Superior temporal gyrus (tissue), 1 donor: ENCODE results near the gene SLC43A1.
A peak's percentile ranks its signal among the peaks of the same experiment; 100 is the strongest.

ENCODE experiments used
- DNase-seq: peaks from one replicate; pipeline ENCODE4 v3.0.0-alpha.2; 2016; ENCODE audit errors: extremely low spot score

The SLC43A1 gene

DNA sequence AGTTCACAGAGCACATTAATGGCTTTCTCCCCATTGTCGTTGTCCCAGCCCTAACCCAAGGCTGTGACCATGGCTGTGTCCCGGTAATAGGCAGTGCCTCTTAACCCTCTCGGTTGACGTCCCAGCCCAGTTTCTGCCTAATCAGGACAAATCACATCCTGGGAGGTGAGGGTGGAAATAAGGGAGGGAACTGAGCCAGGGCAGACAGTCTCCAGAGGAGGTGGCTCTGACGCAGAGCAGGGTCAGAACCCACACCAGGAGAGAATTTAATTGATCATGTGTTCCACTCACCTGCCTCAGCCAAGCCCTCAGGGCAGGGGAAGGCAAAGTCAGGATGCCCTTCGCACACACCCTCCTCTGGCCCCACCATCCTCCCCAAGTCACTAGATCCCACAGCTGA, 17.0 kb downstream of the SLC43A1 start:
- DNase-seq = no peak

DNA sequence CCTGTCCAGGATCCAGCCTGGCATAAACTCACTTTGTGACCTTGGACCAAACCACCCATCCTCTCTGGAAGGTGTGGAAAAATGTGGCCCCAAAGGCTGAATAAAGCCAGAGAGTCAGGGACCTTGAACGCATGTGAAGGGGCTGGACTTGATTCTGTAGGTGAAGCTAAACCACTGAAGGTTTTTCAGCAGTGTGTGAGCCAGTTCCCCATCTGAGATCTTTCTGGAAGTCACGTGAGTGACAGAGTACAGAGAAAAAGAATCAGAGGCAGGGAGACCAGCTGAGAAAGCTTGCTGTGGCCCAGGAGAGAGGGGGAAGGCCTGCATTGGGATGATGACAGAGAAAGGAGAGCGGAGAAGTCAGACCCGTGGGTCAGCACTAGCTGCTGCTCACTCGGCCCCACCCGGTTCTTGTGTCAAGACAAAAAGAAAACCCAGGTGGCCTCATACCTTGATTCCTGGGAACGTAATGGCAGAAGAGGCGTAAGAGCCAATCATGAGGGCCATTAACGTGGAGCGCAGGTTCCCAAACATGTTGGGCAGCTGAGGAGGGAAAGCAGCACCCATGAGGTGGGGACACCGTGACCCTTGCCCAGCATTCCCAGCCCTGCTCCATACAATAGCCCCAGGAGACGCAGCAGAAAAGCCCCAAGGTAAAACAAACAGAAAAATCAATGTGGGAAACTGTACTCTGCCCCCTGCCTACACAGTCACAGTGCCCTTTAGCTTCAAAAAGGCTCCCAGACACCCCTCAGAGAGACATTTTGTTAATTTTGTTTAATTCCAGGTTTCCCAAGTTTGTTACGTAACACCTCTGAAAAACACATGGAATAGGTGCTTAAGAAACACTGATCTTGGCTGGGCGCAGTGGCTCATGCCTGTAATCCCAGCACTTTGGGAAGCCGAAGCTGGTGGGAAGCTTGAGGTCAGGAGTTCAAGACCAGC, 17.9 kb downstream of the SLC43A1 start:
- no peak for DNase-seq

DNA sequence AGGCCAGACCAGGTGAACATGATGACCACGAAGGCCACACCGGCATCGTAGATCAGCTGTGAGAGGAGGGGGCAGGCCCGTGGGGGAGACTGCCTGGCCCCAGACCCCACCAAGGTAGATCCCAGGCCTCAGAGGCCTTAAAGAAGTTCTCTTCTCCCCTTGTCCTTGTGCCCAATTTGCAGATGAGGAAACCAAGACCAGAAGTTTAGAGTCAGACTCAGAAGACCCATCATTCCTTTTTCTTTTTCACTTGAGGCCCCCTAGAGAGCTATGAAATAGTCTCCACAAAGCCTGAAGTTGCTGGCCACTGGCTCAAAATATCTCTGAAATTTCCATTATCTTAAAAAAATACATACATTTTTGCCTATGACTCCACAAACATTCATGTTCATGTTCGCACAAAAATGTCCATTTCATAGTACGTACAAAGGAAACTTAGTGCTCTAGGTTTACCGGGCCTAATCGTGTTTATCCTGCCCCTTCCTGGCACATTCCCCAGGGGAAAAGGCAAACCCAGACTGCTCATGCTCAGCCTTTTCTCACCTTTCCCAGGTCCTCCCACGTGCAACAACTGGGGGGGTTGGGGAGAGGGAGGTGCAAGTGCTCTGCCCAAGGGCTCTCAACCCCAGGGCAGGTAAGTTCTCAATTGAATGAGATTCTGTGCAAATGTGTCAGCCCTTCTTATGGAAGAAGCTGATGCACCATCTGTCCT, 19.2 kb downstream of the SLC43A1 start:
- DNase-seq = no peak

DNA sequence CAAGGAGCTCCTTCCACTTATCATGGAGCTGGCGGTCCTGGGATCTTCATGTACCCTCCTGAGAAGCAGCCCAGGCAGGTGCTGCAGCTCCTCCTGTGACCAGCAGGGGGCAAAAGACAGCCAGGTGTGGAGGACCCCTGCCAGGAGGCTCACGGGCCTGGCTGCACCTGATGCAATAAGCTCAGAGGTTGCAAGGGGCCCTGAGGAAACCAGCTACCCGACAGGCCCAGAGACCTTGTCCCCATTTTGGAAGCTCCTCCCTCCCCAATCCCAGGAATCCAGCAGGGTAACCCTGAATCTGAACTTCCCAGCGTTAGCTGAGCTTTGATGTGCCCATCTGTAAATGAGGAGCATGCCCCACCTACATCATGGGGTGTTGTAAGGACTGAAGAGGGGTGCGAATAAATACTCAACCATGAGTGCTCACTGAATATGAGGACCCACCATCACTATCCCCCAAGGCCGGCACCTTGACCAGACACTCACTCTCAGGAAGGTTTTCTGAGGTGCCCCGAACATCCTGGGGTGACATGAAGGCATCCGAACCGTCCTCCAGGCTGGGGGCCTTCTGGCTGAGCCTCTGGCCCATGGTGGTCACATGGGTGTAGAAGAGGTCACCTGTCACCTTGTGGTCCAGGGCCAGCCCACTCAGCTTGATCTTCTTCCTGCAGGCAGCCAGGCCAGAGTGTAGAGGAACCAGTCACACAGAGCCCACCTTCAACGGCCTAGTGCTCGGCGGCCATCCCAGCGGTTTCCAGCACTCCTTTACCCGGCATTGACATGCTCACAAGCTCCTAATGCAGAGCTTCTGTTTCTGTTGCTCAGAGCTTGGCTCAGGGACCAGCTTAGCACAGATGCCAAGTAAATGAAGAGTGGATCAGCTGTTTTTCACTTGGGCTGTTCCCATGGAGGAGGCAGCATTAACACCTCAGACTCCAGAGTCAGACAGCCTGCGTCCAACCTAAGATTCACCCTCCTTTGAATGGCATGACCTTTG, 21.7 kb downstream of the SLC43A1 start:
- peak; percentile 46 for DNase-seq

DNA sequence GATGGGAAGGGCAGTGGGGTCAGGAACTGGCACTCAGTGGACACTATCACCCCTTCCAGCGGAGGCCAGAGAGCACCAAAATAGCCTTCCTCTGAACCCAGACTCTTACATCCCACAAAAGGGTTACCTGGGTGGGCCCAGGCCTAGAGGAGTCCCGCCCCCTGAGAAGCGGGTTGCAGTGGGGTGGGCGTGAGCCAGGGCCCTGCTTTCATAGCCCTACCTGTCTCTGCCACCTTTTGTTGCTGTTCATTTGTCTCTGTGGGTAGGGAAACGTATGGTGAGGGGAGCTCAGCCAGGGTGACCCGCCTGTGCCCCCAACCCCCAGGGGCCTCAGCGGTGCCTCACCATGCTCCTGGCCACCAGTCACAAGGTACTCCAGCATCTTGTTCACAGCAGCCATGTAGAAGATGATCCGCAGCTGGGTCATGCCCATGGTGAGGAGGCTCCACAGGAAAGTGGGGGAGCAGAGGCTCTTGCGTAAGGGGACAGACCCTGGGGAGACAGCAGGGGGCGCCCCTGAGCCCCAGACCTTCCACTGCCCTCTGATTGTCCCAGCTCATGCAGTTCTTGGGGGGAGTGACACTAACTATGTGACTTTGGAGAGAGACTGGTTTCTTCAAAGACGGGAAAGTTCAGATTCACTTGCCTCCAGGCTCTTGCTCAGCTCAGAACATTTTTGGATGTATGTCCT, 24.0 kb downstream of the SLC43A1 start:
- no peak for DNase-seq

DNA sequence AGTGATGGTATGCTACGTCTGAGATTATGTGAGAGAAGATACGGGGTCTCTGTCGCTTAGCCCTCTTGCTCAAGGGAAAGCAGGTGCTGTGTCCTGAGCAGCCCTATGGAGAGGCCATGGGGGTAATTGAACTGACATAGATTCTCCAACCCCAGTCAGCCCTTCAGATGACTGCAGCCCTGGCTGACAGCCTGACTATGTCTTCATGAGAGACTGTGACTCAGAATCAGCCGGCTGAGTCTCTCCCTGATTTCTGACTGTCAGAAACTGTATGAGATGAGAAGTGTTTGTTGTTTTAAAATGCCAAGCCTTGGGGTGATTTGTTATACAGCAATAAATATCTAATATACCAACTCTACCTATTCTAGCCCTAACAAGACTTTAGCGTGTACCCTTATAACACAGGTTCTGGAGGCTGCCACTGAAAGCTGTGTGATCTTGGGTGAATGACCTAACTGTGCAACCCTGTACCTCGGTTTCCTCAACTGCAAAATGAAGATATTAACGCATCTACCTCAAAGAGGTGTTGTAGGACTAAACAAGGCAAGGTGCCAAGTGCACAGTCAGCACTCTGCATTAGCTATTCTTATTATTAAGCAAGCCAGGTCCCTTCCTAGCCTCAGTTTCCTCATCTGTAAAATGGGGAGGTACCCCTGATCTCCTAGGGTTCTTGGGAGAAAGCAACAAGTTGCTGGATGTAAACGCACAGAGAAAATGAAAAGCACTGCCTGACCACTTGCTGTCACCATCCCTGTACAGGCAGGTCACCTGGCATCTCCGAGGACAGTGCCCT, 24.9 kb downstream of the SLC43A1 start:
- DNase-seq = no peak

DNA sequence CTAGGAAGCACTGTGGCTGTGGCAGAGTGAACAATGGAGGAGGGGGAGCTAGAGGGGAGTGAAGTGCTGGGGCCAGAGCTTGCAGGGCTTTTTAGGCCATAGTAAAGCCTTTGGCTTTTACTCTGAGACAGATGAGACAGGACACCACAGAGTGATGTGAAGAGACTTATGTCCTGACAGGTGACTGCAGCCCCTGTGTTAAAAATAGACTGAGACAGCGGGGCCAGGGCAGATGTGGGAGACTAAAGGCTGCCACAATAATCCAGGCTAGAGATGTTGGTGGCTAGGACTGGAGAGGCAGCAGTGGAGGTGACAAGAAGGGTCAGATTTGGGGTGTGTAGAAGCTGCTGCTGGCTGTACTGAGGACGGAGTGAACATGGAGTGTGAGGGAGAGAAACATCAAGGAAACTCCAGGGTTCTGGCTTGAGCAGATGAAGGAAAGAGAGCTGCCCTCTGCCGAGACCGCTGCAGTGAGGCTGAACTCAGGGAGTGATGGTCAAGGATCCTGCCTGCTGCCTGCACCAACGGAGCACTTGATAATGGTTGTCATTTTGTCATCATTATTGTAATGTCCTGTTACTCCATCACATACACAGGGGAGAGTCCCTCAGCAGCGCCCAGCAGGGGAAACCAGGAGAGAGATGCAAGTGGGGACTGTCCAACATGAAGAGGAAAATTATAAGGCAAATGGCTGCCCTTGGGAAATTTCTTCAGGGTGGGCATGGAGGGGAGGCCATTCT, 27.4 kb downstream of the SLC43A1 start:
- DNase-seq = no peak

DNA sequence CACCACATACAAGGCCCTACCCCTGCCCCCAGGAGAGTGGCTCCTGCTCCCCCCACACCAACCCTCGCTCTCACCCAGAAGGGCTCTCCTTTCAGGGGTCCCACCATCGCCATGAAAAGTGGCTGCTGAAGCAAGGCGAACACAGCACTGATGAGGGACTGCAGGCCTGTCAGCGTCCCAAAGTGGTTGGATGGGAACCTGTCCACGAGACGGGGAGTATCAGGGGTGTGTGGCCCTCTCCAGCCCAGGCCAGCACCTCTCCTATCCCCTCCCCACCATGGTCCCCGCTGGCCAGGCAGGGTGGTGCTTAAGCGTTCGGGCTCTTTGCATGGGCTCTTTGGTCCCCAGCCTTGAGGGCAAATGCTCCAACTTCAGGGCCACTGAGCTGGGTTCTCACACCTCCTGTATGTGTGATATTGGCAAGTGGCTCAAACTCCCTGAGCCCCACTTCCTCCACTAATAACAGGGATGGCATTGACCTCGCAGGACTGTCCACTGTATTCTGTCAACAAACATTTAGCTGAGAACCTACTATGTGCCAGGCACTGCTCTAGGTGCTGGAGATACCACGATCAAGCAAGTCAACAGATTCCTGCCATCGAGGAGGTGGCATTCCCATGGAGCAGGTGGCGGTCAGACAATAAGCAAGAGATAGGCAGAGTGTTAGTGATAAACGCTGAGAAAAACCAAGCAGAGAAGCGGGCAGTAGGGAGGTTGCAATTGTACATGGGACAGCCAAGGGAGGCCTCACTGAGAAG, 28.3 kb downstream of the SLC43A1 start:
- no peak for DNase-seq

DNA sequence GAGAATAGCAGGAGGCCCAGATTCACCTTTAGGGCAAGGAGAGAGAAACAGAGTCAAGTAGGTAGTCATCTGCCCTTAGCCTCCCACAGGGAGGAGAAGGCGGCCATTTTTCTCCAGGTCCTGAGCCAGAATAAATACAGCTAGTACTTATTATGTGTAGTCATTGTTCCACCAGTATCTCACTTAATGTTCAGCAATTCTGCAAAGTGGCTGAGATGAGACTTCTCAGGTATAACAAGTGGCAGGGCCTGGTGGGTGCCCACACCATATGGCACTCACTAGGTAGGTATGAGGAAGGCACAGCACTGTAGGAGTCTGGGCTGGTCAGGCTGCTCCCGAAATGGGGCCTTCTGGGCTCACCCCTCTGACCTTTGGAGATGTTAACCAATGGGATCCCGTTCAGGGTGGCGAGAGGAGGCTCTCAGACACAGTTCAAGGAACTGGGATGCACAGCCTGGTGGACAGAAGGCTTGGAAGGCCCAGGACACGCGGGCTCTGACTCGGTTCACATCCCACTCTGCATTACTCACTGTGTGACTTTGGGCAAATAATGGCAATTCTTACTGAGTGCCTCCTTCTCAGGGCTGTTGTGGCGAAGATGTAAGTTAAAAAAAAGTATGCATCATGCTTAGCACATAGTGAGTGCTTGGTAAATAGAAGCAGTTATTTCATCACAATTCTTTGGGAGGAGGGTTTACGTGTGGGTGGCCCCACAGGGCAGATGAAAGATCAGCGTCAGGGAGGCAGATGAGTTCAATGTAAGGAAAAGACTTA, 30.1 kb downstream of the SLC43A1 start:
- no peak for DNase-seq

DNA sequence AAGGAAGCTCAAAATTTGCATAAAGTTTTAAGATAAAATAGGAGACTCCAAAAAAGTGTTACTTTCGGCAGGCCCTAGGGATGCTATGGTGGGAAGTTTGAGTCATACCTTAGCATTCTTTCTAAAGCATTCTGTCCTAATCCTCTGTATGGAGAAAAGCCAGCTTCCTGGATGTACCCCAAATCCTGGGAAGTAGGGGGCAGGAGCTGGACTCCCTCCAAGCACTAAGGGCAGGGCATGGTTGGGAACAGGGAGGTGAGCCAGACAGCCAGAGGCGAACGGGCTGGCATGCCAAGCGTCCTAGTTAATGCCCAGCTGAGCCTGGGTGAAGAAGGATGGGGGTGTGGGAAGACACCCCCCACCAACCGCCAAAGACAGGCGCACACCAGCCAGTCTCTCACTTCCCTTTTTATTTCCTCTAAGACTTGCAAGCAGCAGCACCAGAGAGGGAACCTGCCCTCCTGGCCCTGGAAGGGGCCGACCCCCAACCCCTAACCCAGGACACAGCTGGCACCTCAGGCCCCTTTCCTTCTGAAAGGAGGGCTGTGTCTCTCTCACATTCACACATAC, 31.3 kb downstream of the SLC43A1 start:
- no peak for DNase-seq

DNA sequence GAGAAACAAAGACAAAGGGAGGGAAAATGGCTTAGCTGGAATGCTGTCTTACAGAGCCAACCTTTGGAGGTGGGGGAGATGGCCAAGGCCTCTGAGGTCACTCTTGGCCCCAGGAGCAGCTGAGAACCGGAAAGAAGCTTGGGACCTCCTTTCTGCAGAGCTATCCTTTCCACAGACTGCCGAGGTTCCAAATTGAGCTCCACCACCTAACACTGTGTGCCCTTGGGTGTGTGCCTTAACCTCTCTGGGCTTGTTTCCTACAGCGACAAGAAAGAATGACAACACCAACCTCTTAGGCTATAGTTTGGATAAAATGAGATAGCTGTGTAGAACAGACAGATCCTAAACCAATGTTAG, 32.0 kb downstream of the SLC43A1 start:
- no peak for DNase-seq

DNA sequence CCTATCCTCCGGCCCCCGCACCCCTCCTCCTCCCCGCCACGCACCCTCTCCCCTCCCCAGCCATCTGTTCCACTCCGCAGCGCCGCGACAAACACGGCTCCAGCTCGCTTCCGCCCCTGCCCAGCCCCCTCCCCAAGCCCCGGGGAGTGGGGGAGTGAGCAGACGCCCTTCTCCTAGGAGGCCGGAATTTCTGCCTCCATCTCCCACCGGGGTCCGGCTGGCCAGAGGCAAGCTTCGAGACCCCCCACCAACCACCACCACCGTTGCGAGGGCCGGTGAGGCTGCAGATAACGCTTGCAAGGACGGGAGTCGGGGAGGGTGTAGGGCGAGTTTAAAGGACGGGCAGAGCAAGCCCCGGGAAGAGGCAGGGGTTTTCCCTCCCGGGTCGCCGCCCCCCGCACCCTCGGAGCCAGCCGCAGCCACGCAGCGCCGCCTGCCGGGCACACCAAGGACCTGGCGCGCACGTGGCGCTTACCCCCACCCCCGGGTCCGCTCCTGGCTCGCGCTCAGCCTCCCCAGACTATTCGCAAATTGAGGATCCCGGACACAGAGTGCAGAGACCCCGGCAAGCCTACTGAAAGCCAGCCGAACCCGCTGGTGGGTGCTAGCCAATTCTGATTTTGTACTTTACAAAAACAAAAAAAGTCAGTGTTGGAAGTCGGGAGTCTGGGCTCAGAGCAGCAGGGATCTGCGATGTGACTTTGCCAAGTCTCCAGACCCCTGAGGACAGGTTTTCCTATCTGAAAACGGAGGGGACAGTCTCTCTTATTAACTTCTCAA, 32.5 kb downstream of the SLC43A1 start:
- DNase-seq = no peak

DNA sequence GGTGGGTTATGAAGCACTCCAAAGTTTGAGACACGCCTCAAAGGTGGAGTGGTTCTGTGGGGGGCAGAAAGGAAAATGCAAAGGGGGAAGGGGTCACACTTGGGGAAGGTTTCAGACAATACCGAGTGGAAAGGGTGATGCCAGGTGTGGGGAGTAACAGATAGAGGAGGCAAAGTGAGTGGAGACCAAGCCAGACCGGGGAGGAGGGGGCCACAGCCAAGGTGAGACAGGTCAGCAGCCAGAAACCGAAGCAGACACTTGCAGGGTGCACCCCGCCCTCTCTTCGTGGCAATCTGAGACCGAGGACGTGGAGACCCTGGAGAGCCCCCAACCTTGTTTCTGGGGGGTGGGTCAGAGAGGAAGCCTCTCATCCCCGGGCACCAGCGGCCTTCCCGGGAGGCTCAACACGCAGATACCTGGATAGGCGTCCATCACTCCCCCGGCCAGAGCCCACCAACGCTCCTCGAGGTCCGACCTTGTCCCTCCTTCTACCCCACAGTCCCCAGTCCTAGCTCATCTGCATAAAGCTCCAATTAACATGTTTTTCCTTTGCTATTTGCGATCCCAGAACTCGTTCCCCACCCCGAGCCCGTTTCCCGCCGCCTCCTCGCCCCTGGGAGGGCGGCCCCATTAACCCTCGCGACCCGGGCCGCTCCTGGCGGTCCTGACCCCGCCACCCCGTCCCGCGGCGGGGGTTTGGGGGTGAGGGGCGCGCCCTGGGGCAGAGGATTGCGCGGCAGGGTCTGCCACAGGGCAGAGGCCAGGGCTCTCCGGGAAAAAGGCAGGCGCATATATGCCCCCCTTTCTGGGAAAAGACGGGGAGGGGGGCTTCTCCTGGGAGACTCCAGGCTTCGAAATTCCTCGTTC, 33.4 kb downstream of the SLC43A1 start:
- no peak for DNase-seq

DNA sequence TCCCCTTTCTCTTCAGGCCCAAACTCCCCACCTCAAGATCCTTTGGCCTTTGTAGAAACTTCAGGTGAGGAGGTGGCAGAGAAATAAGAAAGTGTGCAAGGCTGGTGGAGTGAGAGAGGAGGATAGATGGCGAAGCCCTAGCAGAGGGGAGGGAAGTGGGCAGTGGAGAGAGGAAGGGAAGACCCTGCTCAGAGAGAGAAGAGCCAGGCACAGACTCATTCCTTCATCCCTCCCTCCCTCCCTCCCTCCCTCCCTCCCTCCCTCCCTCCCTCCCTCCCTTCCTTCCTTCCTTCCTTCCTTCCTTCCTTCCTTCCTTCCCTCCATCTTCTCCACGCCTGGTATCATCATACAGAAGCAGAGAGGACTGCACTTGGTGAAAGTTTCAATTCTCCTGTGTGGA, 34.2 kb downstream of the SLC43A1 start:
- no peak for DNase-seq

DNA sequence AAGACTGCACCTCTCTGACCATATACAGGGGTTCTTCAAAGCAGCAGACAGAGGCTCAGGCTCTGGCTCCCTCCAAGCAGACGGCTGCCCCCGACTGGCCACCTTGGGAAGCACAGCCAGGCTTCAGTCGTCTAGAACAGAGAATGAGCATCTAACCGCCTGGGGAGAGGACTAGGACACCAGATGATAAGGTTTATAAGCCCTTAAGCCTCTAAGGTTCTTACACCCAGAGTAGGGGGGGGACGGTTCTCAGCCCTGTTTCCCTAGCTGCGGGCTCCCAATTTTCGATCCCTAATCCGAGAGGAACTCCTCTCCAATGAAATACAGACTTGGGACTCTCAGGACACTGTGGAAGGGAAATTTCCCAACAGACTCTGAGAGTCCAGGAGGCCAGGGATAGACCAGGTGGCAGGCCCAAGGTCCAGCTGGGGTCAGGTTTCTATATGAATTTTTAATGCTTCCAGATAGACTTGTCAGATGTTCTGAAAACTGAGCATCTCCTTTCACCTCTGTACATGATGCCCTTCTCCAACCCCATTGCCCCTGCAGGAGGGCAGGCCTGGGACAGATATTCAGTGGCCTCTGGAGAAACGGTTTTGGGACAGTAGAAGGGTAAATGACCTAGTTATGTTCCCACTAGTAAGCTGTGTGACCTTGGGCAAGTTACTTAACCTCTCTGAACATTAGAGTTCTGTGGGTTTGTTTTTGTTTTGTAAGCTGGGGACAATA, 34.9 kb downstream of the SLC43A1 start:
- DNase-seq = peak; percentile 69
